Kidney (tissue), 14 donors: ENCODE measurements around the gene PADI1. TPM values are rescaled to one million over a fixed set of nuclear protein-coding genes. Genes with fewer than 3 reads are reported as not detected.

Experiments
- DNase-seq, 5 donors: peaks; one replicate each; pipeline ENCODE4 v3.0.0-alpha.2; 2013 to 2020
- FAIRE-seq: peaks from 2 replicates; lab custom pipeline; 2012; peaks lifted over from hg19 to GRCh38; lab: Jason Lieb, UNC
- H3K27ac ChIP-seq, 2 donors: one replicate each; pipeline ENCODE4 v1.7.0; 2013; ENCODE audit warnings: low read depth in 2 of 2, low read length in 2 of 2, inconsistent platforms in 1 of 2
- H3K27me3 ChIP-seq: one replicate; pipeline ENCODE4 v1.7.1; 2013; ENCODE audit warnings: low read length, inconsistent platforms; ENCODE audit not compliant: control insufficient read depth, insufficient read depth
- H3K36me3 ChIP-seq, 3 donors: one replicate each; pipeline versions ENCODE4 v1.7.0 to v1.7.1; 2013; ENCODE audit warnings: low read length in 3 of 3, control low read depth in 1 of 3, inconsistent platforms in 1 of 3; ENCODE audit not compliant: insufficient read depth in 3 of 3, control insufficient read depth in 2 of 3
- H3K4me1 ChIP-seq, 3 donors: one replicate each; pipeline versions ENCODE4 v1.7.0 to v1.7.1; 2013; ENCODE audit warnings: low read length in 3 of 3, inconsistent platforms in 1 of 3, low read depth in 1 of 3; ENCODE audit not compliant: control insufficient read depth in 2 of 3, insufficient read depth in 2 of 3
- H3K4me3 ChIP-seq, 3 donors: one replicate each; pipeline versions ENCODE4 v1.7.0 to v1.8.1; 2013; ENCODE audit warnings: low read length in 3 of 3, control low read depth in 1 of 3, inconsistent platforms in 1 of 3
- H3K9ac ChIP-seq, 3 donors: one replicate each; pipeline versions ENCODE4 v1.7.0 to v1.7.1; 2013; ENCODE audit warnings: low read length in 3 of 3, control low read depth in 1 of 3, inconsistent platforms in 1 of 3
- H3K9me3 ChIP-seq, 3 donors: one replicate each; pipeline versions ENCODE4 v1.7.0 to v1.7.1; 2013; ENCODE audit warnings: low read length in 3 of 3, control low read depth in 1 of 3, inconsistent platforms in 1 of 3; ENCODE audit not compliant: control insufficient read depth in 2 of 3, insufficient read depth in 1 of 3
- intact Hi-C: fragments of 100-400 bp; cut with DNase I; formaldehyde crosslinking; loops from one replicate; pipeline ENCODE4 v1.11.1; 2022
- polyA plus RNA-seq: library from polyadenylated mRNA; stranded (reverse); fragments of 350-450 nt; fragmentation: Illumina TruSeq; extraction: RNeasy Lipid Tissue Mini Kit (QIAGEN cat#74804); gene quantifications from one replicate; pipeline ENCODE4 v1.2.3, GENCODE V29; 2014; ENCODE audit warnings: low read depth, low replicate concordance; ENCODE audit not compliant: insufficient read depth
- total RNA-seq: library from RNA; stranded (reverse); fragmentation: NEBNext Ultra II Directional; extraction: Animal tissue kit (Norgen Biotek cat#: 25700); gene quantifications from one replicate; pipeline ENCODE4 v1.2.1, GENCODE V29; 2021
- TF ChIP-seq, protein P1 (sequence below): IDR thresholded peaks from 3 replicates; pipeline ENCODE4 v1.5.1; 2012; ENCODE audit warnings: mild to moderate bottlenecking, moderate library complexity, borderline replicate concordance; ENCODE audit not compliant: insufficient read depth; ENCODE audit errors: extremely low read depth
- donor health status: control.
- donor health status: control.
- donor health status: control.
- donor health status: control.
- donor health status: control.
- donor health status: DM: yes; HTN: yes; CAD: no.
- donor health status: Normal renal cell carcinoma (clear cell type).

The PADI1 gene
- total and polyA plus RNA-seq, 2 donors from 2014 or later: 1.3 TPM; not detected in 1

DNA sequence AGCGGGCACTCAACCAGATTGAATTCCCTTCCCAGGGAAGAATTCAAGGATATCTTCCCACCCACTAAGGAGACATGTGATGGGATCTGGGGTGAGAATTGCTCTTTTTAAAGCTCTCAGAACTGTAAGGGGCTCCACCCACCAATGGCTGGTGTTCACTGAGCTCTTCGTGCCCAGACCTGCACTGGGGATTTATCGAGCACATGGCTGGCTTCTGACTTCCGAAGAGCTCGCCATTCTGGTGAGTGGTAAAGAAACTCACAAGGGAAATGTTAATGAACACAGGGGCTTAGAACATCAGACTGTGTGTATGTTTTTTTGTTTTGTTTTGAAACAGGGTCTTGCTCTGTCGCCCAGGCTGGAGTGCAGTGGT, 53.8 kb downstream of the PADI1 start:
- H3K4me1 ChIP-seq: no peaks in the 10 kb centered on the region
- no peaks in the 10 kb centered on the region for H3K27me3 ChIP-seq
- no peak overlapping the region for H3K4me3 ChIP-seq
- TF ChIP-seq, protein P1, sequence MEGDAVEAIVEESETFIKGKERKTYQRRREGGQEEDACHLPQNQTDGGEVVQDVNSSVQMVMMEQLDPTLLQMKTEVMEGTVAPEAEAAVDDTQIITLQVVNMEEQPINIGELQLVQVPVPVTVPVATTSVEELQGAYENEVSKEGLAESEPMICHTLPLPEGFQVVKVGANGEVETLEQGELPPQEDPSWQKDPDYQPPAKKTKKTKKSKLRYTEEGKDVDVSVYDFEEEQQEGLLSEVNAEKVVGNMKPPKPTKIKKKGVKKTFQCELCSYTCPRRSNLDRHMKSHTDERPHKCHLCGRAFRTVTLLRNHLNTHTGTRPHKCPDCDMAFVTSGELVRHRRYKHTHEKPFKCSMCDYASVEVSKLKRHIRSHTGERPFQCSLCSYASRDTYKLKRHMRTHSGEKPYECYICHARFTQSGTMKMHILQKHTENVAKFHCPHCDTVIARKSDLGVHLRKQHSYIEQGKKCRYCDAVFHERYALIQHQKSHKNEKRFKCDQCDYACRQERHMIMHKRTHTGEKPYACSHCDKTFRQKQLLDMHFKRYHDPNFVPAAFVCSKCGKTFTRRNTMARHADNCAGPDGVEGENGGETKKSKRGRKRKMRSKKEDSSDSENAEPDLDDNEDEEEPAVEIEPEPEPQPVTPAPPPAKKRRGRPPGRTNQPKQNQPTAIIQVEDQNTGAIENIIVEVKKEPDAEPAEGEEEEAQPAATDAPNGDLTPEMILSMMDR: no peak
- DNase-seq: no peak
- H3K27ac ChIP-seq: no peak overlapping the region
- intact Hi-C loops: no loop called here
- no peaks in the 10 kb centered on the region for H3K36me3 ChIP-seq
- FAIRE-seq: no peak
- no peak overlapping the region for H3K9ac ChIP-seq
- H3K9me3 ChIP-seq: peaks cover 0 to 3% (median 0%) of the 10 kb centered on the region in 3 donors

DNA sequence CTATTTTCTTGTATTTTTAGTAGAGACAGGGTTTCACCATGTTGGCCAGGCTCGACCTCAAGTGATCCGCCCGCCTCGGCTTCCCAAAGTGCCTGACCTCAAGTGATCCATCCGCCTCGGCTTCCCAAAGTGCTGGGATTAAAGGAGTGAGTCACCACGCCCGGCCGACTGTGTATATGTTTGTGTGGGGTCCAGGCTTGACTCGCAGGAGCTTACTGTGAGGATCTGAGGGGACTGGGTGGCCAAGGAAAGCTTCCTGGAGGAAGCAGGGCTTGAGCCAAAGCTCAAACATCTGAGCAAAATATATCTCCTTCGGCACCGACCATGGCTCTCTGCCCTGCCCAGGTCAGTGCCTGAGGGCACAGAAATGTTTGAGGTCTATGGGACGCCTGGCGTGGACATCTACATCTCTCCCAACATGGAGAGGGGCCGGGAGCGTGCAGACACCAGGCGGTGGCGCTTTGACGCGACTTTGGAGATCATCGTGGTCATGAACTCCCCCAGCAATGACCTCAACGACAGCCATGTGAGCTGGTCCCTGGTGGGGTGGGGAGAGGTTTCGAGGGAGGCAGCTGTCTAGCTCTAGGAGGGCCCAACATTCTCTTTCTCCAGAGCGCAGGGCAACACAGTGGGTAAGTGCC, 54.4 kb downstream of the PADI1 start:
- peaks cover 0 to 3% (median 0%) of the 10 kb centered on the region in 3 donors for H3K9me3 ChIP-seq
- H3K9ac ChIP-seq: no peak overlapping the region
- H3K27ac ChIP-seq: no peak overlapping the region
- FAIRE-seq: no peak
- H3K4me1 ChIP-seq: no peaks in the 10 kb centered on the region
- no peak overlapping the region for H3K4me3 ChIP-seq
- TF ChIP-seq, protein P1: no peak
- no peaks in the 10 kb centered on the region for H3K27me3 ChIP-seq
- H3K36me3 ChIP-seq: no peaks in the 10 kb centered on the region
- DNase-seq: no peak
- intact Hi-C loops: no loop called here

DNA sequence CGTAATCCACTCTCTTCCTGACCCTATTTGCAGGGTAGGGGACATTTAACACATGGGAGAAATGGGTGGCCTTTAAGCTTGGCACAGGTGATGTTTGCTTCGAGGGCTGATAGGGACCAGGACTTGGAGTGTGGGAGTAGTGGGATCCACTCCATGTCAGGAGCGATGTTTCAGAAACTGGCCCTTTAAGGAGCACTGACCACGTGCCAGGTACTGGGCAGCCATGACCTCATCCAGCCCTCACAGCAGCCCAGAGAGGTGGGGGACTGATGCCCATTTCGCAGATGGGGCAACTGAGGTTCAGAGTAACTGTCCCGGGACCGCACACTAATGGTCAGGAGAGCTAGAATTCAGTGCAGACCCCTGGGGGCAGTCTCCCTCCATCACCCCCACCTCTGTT, 55.3 kb downstream of the PADI1 start:
- Histone ChIP-seq H3K36me3 (no peaks in the 10 kb centered on the region), H3K4me1 (no peaks in the 10 kb centered on the region), H3K4me3 (no peak overlapping the region), H3K9ac (no peak overlapping the region), H3K27ac (no peak overlapping the region), H3K9me3 (peaks cover 0 to 3% (median 0%) of the 10 kb centered on the region in 3 donors), H3K27me3 (no peaks in the 10 kb centered on the region)
- intact Hi-C loops: no loop called here
- DNase-seq: no peak
- TF ChIP-seq, protein P1: no peak
- FAIRE-seq: no peak

DNA sequence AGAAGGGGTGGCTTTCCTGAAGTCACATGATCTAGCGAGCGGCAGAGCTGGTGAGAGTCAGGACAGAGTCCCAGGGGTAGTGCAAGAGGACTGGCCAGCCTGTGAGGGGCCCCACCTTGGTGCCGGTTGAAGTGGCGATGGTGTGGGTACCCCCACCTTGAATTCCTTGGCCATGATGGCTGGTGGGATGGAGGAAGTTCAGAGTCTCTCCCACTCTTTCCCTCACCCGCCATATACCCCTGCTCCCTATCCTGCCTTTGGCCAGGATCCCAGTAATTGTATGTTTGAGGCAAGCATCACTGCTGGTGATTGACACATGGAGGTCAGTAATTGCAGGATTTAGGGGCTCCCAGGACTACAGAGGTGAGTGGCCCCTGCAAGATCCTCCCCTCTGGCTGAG, 55.8 kb downstream of the PADI1 start:
- Histone ChIP-seq H3K27ac (no peak overlapping the region), H3K9ac (no peak overlapping the region), H3K36me3 (no peaks in the 10 kb centered on the region), H3K4me1 (no peaks in the 10 kb centered on the region), H3K4me3 (no peak overlapping the region), H3K9me3 (peaks cover 0 to 3% (median 0%) of the 10 kb centered on the region in 3 donors), H3K27me3 (no peaks in the 10 kb centered on the region)
- intact Hi-C loops: no loop called here
- TF ChIP-seq, protein P1: no peak
- no peak for FAIRE-seq
- no peak for DNase-seq
